ENCODE results near the gene NELL1. TPM values are rescaled to one million over a fixed set of nuclear protein-coding genes. Genes with fewer than 3 reads are reported as not detected.

Gene NELL1
- total RNA-seq, 1 experiment from 2014 or later, result 0.22 TPM

GRCh38 chr11:21122523-21122922 is 453.1 kb downstream of the NELL1 start:
- Histone ChIP-seq H2AFZ (ENCODE audit: low read length) (no peak overlapping the region), H2BK120ac (ENCODE audit: low read depth, low read length, poor library complexity, severe bottlenecking) (no peak overlapping the region), H3K56ac (ENCODE audit: insufficient read length, low read depth, low read length) (no peak overlapping the region), H3K27me3 (ENCODE audit: insufficient read depth, low read length) (no peaks in the 10 kb centered on the region), H3K14ac (ENCODE audit: insufficient read depth, low read length) (no peak overlapping the region), H3K79me2 (ENCODE audit: insufficient read depth, low read length) (no peaks in the 10 kb centered on the region), H4K91ac (ENCODE audit: insufficient read length, low read depth, low read length) (no peak overlapping the region), H3K4me1 (ENCODE audit: insufficient read depth, low read length) (no peaks in the 10 kb centered on the region), H3K9ac (ENCODE audit: extremely low read depth, insufficient read length, low read length) (no peak overlapping the region), H3K4ac (ENCODE audit: low read depth, low read length) (no peak overlapping the region), H3T11ph (ENCODE audit: low read length) (no peak overlapping the region), H2BK12ac (ENCODE audit: insufficient read length, low read depth, low read length) (no peak overlapping the region), H3K9me3 (ENCODE audit: control insufficient read depth, low read depth, low read length) (no peaks in the 10 kb centered on the region), H3K4me2 (ENCODE audit: insufficient read depth, insufficient read length, low read length) (no peak overlapping the region), H4K5ac (ENCODE audit: insufficient read length, low read depth, low read length) (no peak overlapping the region), H3K23ac (ENCODE audit: insufficient read length, low read depth, low read length) (no peak overlapping the region), H4K20me1 (ENCODE audit: control insufficient read depth, insufficient read depth, insufficient read length) (no peaks in the 10 kb centered on the region), H3K27ac (ENCODE audit: insufficient read length, low read depth, low read length) (no peak overlapping the region), H2AK5ac (ENCODE audit: insufficient read length, low read length) (no peak overlapping the region), H3K23me2 (ENCODE audit: insufficient read length, low read depth, low read length, poor library complexity, severe bottlenecking) (no peaks in the 10 kb centered on the region), H2BK5ac (ENCODE audit: insufficient read length, low read length) (no peak overlapping the region), H3K18ac (ENCODE audit: insufficient read length, low read depth, low read length) (no peak overlapping the region), H3K79me1 (ENCODE audit: insufficient read depth, low read depth, low read length, poor library complexity, severe bottlenecking) (no peaks in the 10 kb centered on the region), H2BK15ac (ENCODE audit: low read depth, low read length) (no peak overlapping the region), H4K8ac (replicated peaks; ENCODE audit: insufficient read length, low read depth, low read length) (no peak overlapping the region), H2BK20ac (ENCODE audit: low read depth, low read length, poor library complexity, severe bottlenecking) (no peak overlapping the region)
- TF ChIP-seq CTCF (conservative IDR thresholded peaks at IDR 0.05), result no peak
- Mint-ChIP-seq H3K4me3 (no peak overlapping the region), H3K27ac (no peak overlapping the region), H3K9me3 (no peaks in the 10 kb centered on the region), H3K4me1 (no peaks in the 10 kb centered on the region), H3K36me3 (ENCODE audit: insufficient read depth in 1 of 3, low read depth in 3 of 3) (no peaks in the 10 kb centered on the region), H3K27me3 (ENCODE audit: low read depth) (no peaks in the 10 kb centered on the region)
- no CpG with 5 or more reads among the region's 3 CpGs for WGBS (ENCODE audit: extremely low coverage, insufficient read length, low lambda C conversion rate)
- no peak for DNase-seq

Data from H9 (cell line).